GM12873 (cell line): ENCODE data around the gene TNRC18.

Source experiments
- CTCF ChIP-seq: IDR thresholded peaks from 2 replicates; pipeline ENCODE4 v1.5.1; 2012; ENCODE audit warnings: low read depth, mild to moderate bottlenecking, moderate library complexity, low read length, control low read depth; ENCODE audit not compliant: insufficient read depth; ENCODE audit errors: missing control alignments

The TNRC18 gene

GRCh38 chr7:5352440-5353010, 71.1 kb downstream of the TNRC18 start:
- no peak for TF ChIP-seq CTCF

GRCh38 chr7:5351507-5352265, 71.9 kb downstream of the TNRC18 start:
- no peak for TF ChIP-seq CTCF

GRCh38 chr7:5350600-5351385, 72.8 kb downstream of the TNRC18 start:
- no peak for TF ChIP-seq CTCF

- TF ChIP-seq CTCF, result no peak
Observed at GRCh38 chr7:5350174-5350463, 73.5 kb downstream of the TNRC18 start.

- TF ChIP-seq CTCF, result no peak
Observed at GRCh38 chr7:5349437-5350173, 74.0 kb downstream of the TNRC18 start.

- TF ChIP-seq CTCF, result no peak
Observed at GRCh38 chr7:5349005-5349380, 74.6 kb downstream of the TNRC18 start.
